GM18907 (cell line): Measurements from ENCODE around the gene GPC6.
A peak's percentile ranks its signal among the peaks of the same experiment; 100 is the strongest.
"Not testable (repeated sequence)": the region's sequence is repeated elsewhere in the genome, so short reads cannot be mapped to it uniquely, and the experiment has no call there.

Source experiments
- ATAC-seq: cut with Tn5 transposase; IDR thresholded peaks from one replicate; pipeline ENCODE4 v1.9.1; 2021; ENCODE audit warnings: mild to moderate bottlenecking, moderate library complexity; ENCODE audit not compliant: unreplicated experiment

The GPC6 gene

GRCh38 chr13:94329277-94329676 is 1102.7 kb downstream of the GPC6 start:
- ATAC-seq, result no peak

- ATAC-seq, result no peak
Measured at GRCh38 chr13:94329754-94330551, 1103.3 kb downstream of the GPC6 start.

GRCh38 chr13:94330552-94331071 is 1104.0 kb downstream of the GPC6 start:
- no peak for ATAC-seq

- ATAC-seq, result no peak
Measured at GRCh38 chr13:94331281-94331680, 1104.7 kb downstream of the GPC6 start.

- ATAC-seq, result no peak
Measured at GRCh38 chr13:94332359-94333096, 1105.9 kb downstream of the GPC6 start.

- ATAC-seq, result no peak
Measured at GRCh38 chr13:94333131-94333820, 1106.7 kb downstream of the GPC6 start.

- no peak for ATAC-seq
Measured at GRCh38 chr13:94335761-94336526, 1109.3 kb downstream of the GPC6 start.

- no peak for ATAC-seq
Measured at GRCh38 chr13:94339116-94339687, 1112.6 kb downstream of the GPC6 start.

- ATAC-seq, result no peak
Measured at GRCh38 chr13:94342436-94343242, 1116.0 kb downstream of the GPC6 start.

- no peak for ATAC-seq
Measured at GRCh38 chr13:94343243-94343585, 1116.6 kb downstream of the GPC6 start.

- not testable (repeated sequence) for ATAC-seq
Measured at GRCh38 chr13:94343687-94344086, 1117.1 kb downstream of the GPC6 start.

- no peak for ATAC-seq
Measured at GRCh38 chr13:94344126-94344818, 1117.7 kb downstream of the GPC6 start.

- ATAC-seq, result peak; percentile 48
Measured at GRCh38 chr13:94345374-94346195, 1119.0 kb downstream of the GPC6 start.

GRCh38 chr13:94346261-94347019 is 1119.8 kb downstream of the GPC6 start:
- no peak for ATAC-seq

- ATAC-seq, result no peak
Measured at GRCh38 chr13:94351292-94351990, 1124.8 kb downstream of the GPC6 start.

- no peak for ATAC-seq
Measured at GRCh38 chr13:94352057-94352456, 1125.5 kb downstream of the GPC6 start.
